Activated T-helper 17 cell treated with anti-CD3 and anti-CD28 coated beads, Interleukin-2, amount 50 U/mL, for 72 hours (primary cell): ENCODE results near the gene CCDC3. TPM values are rescaled to one million over a fixed set of nuclear protein-coding genes. Genes with fewer than 3 reads are reported as not detected.

Experiments
- ATAC-seq: fragments of 150-1000 bp; cut with Tn5 transposase; replicated peaks from 2 replicates; pipeline ENCODE4 v1.10.0; 2021; ENCODE audit warnings: mild to moderate bottlenecking, moderate library complexity
- H3K27ac Mint-ChIP-seq: one replicate; pipeline ENCODE4 v1.8.0; 2022; ENCODE audit warnings: mixed read lengths
- H3K27me3 Mint-ChIP-seq: one replicate; pipeline ENCODE4 v1.8.0; 2022; ENCODE audit warnings: mixed read lengths
- H3K36me3 Mint-ChIP-seq: one replicate; pipeline ENCODE4 v1.8.0; 2022; ENCODE audit warnings: low read depth, mild to moderate bottlenecking, mixed read lengths
- H3K4me1 Mint-ChIP-seq: one replicate; pipeline ENCODE4 v1.8.0; 2022; ENCODE audit warnings: mixed read lengths
- H3K4me3 Mint-ChIP-seq: one replicate; pipeline ENCODE4 v1.8.0; 2022; ENCODE audit warnings: mild to moderate bottlenecking, mixed read lengths
- H3K9me3 Mint-ChIP-seq: one replicate; pipeline ENCODE4 v1.8.0; 2022; ENCODE audit warnings: mixed read lengths
- total RNA-seq, 2 donors: library from RNA; stranded (reverse); gene quantifications; one replicate each; pipeline ENCODE4 v1.2.3, GENCODE V29; 2022

Gene CCDC3
- total RNA-seq, 2 donors from 2014 or later, result 0.26 to 2.5 TPM

GRCh38 chr10:12910835-12911234 is 90.7 kb downstream of the CCDC3 start:
- Mint-ChIP-seq H3K27me3 (peaks cover 33% of the 10 kb centered on the region), H3K27ac (no peak overlapping the region), H3K4me3 (no peak overlapping the region), H3K4me1 (no peaks in the 10 kb centered on the region), H3K9me3 (no peaks in the 10 kb centered on the region), H3K36me3 (no peaks in the 10 kb centered on the region)
- no peak for ATAC-seq

- no peak overlapping the region for H3K27ac Mint-ChIP-seq
- H3K9me3 Mint-ChIP-seq, result no peaks in the 10 kb centered on the region
- H3K4me3 Mint-ChIP-seq, result no peak overlapping the region
- no peaks in the 10 kb centered on the region for H3K4me1 Mint-ChIP-seq
- peaks cover 34% of the 10 kb centered on the region for H3K27me3 Mint-ChIP-seq
- no peak for ATAC-seq
- H3K36me3 Mint-ChIP-seq, result no peaks in the 10 kb centered on the region
Observed at GRCh38 chr10:12909836-12910185, 91.7 kb downstream of the CCDC3 start.

- no peaks in the 10 kb centered on the region for H3K36me3 Mint-ChIP-seq
- no peak for ATAC-seq
- no peaks in the 10 kb centered on the region for H3K9me3 Mint-ChIP-seq
- no peaks in the 10 kb centered on the region for H3K4me1 Mint-ChIP-seq
- no peak overlapping the region for H3K27ac Mint-ChIP-seq
- peaks cover 31% of the 10 kb centered on the region for H3K27me3 Mint-ChIP-seq
- no peak overlapping the region for H3K4me3 Mint-ChIP-seq
Observed at GRCh38 chr10:12909182-12909835, 92.2 kb downstream of the CCDC3 start.

- no peaks in the 10 kb centered on the region for H3K9me3 Mint-ChIP-seq
- no peak overlapping the region for H3K4me3 Mint-ChIP-seq
- H3K27ac Mint-ChIP-seq, result no peak overlapping the region
- H3K4me1 Mint-ChIP-seq, result no peaks in the 10 kb centered on the region
- H3K27me3 Mint-ChIP-seq, result peaks cover 31% of the 10 kb centered on the region
- ATAC-seq, result no peak
- no peaks in the 10 kb centered on the region for H3K36me3 Mint-ChIP-seq
Observed at GRCh38 chr10:12908773-12909172, 92.7 kb downstream of the CCDC3 start.

GRCh38 chr10:12907656-12908055 is 93.9 kb downstream of the CCDC3 start:
- Mint-ChIP-seq H3K4me3 (no peak overlapping the region), H3K36me3 (no peaks in the 10 kb centered on the region), H3K9me3 (no peaks in the 10 kb centered on the region), H3K4me1 (no peaks in the 10 kb centered on the region), H3K27ac (no peak overlapping the region), H3K27me3 (peaks cover 22% of the 10 kb centered on the region)
- ATAC-seq, result no peak

GRCh38 chr10:12906051-12906541 is 95.4 kb downstream of the CCDC3 start:
- no peaks in the 10 kb centered on the region for H3K4me1 Mint-ChIP-seq
- peaks cover 29% of the 10 kb centered on the region for H3K27me3 Mint-ChIP-seq
- no peak for ATAC-seq
- no peaks in the 10 kb centered on the region for H3K36me3 Mint-ChIP-seq
- H3K9me3 Mint-ChIP-seq, result no peaks in the 10 kb centered on the region
- no peak overlapping the region for H3K27ac Mint-ChIP-seq
- H3K4me3 Mint-ChIP-seq, result no peak overlapping the region

- no peak for ATAC-seq
- H3K4me1 Mint-ChIP-seq, result no peaks in the 10 kb centered on the region
- no peaks in the 10 kb centered on the region for H3K9me3 Mint-ChIP-seq
Observed at GRCh38 chr10:12905067-12905466, 96.4 kb downstream of the CCDC3 start.

GRCh38 chr10:12902851-12903358 is 98.6 kb downstream of the CCDC3 start:
- no peaks in the 10 kb centered on the region for H3K36me3 Mint-ChIP-seq
- H3K9me3 Mint-ChIP-seq, result no peaks in the 10 kb centered on the region
- H3K27me3 Mint-ChIP-seq, result peaks cover 35% of the 10 kb centered on the region
- no peak overlapping the region for H3K27ac Mint-ChIP-seq
- ATAC-seq, result no peak
- H3K4me3 Mint-ChIP-seq, result no peak overlapping the region
- no peaks in the 10 kb centered on the region for H3K4me1 Mint-ChIP-seq

More at GRCh38 chr10:12905067-12905466, 96.4 kb downstream of the CCDC3 start:
- Mint-ChIP-seq H3K4me3 (no peak overlapping the region), H3K36me3 (no peaks in the 10 kb centered on the region), H3K27ac (no peak overlapping the region), H3K27me3 (peaks cover 27% of the 10 kb centered on the region)

GRCh38 chr10:12902135-12902572 is 99.4 kb downstream of the CCDC3 start:
- no peaks in the 10 kb centered on the region for H3K36me3 Mint-ChIP-seq
- no peak overlapping the region for H3K4me3 Mint-ChIP-seq
- H3K27me3 Mint-ChIP-seq, result peaks cover 35% of the 10 kb centered on the region
- no peaks in the 10 kb centered on the region for H3K4me1 Mint-ChIP-seq
- no peaks in the 10 kb centered on the region for H3K9me3 Mint-ChIP-seq
- H3K27ac Mint-ChIP-seq, result no peak overlapping the region
- no peak for ATAC-seq

GRCh38 chr10:12899546-12899945 is 102.0 kb downstream of the CCDC3 start:
- Mint-ChIP-seq H3K27me3 (peaks cover 30% of the 10 kb centered on the region), H3K4me3 (no peak overlapping the region), H3K9me3 (no peaks in the 10 kb centered on the region), H3K27ac (no peak overlapping the region), H3K4me1 (no peaks in the 10 kb centered on the region), H3K36me3 (no peaks in the 10 kb centered on the region)
- ATAC-seq, result no peak

- Mint-ChIP-seq H3K9me3 (peaks cover 7% of the 10 kb centered on the region), H3K27ac (no peak overlapping the region)
Observed at GRCh38 chr10:12898271-12898670, 103.2 kb downstream of the CCDC3 start.

GRCh38 chr10:12897278-12897677 is 104.2 kb downstream of the CCDC3 start:
- no peaks in the 10 kb centered on the region for H3K36me3 Mint-ChIP-seq
- no peak for ATAC-seq
- H3K27me3 Mint-ChIP-seq, result peaks cover 31% of the 10 kb centered on the region
- H3K4me1 Mint-ChIP-seq, result no peaks in the 10 kb centered on the region
- H3K4me3 Mint-ChIP-seq, result no peak overlapping the region
- no peak overlapping the region for H3K27ac Mint-ChIP-seq
- H3K9me3 Mint-ChIP-seq, result peaks cover 8% of the 10 kb centered on the region

More at GRCh38 chr10:12898271-12898670, 103.2 kb downstream of the CCDC3 start:
- no peak for ATAC-seq
- Mint-ChIP-seq H3K4me1 (no peaks in the 10 kb centered on the region), H3K27me3 (peaks cover 35% of the 10 kb centered on the region), H3K4me3 (no peak overlapping the region), H3K36me3 (no peaks in the 10 kb centered on the region)

GRCh38 chr10:12896251-12896650 is 105.3 kb downstream of the CCDC3 start:
- Mint-ChIP-seq H3K4me1 (no peaks in the 10 kb centered on the region), H3K9me3 (peaks cover 8% of the 10 kb centered on the region), H3K27me3 (peaks cover 23% of the 10 kb centered on the region)

GRCh38 chr10:12892924-12893323 is 108.6 kb downstream of the CCDC3 start:
- no peak for ATAC-seq
- H3K4me1 Mint-ChIP-seq, result no peaks in the 10 kb centered on the region
- H3K9me3 Mint-ChIP-seq, result peaks cover 8% of the 10 kb centered on the region
- H3K4me3 Mint-ChIP-seq, result no peak overlapping the region
- H3K27ac Mint-ChIP-seq, result no peak overlapping the region
- no peaks in the 10 kb centered on the region for H3K36me3 Mint-ChIP-seq
- H3K27me3 Mint-ChIP-seq, result peaks cover 10% of the 10 kb centered on the region

More at GRCh38 chr10:12896251-12896650, 105.3 kb downstream of the CCDC3 start:
- no peak for ATAC-seq
- H3K4me3 Mint-ChIP-seq, result no peak overlapping the region
- no peak overlapping the region for H3K27ac Mint-ChIP-seq
- H3K36me3 Mint-ChIP-seq, result no peaks in the 10 kb centered on the region

GRCh38 chr10:12890958-12891357 is 110.6 kb downstream of the CCDC3 start:
- Mint-ChIP-seq H3K27ac (no peak overlapping the region), H3K27me3 (peaks cover 12% of the 10 kb centered on the region), H3K4me1 (no peaks in the 10 kb centered on the region), H3K36me3 (no peaks in the 10 kb centered on the region), H3K4me3 (no peak overlapping the region), H3K9me3 (peaks cover 8% of the 10 kb centered on the region)
- ATAC-seq, result no peak
